ENCODE measurements around the gene TRAFD1.
A peak's percentile ranks its signal among the peaks of the same experiment; 100 is the strongest.

TRAFD1 gene

DNA sequence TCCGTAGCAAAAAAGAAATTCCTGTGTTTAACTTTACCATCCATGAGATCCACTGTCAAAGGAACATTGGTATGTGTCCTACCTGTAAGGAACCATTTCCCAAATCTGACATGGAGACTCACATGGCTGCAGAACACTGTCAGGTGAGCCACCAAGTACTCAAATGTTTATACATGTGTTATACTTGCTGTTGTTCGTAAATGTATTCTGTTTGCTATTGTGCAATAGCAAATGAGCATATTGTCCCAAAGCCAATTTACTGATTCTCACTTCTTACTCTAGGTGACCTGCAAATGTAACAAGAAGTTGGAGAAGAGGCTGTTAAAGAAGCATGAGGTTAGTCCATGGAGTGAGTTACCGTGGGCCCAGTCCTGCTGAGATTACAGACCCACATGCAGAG is 9.4 kb downstream of the TRAFD1 start:
- peak overlapping the region; percentile 86 for H3K27ac ChIP-seq
- TF ChIP-seq ZFX (IDR thresholded peaks at IDR 0.05; ENCODE audit: borderline replicate concordance), result no peak
- TF ChIP-seq, protein P1, sequence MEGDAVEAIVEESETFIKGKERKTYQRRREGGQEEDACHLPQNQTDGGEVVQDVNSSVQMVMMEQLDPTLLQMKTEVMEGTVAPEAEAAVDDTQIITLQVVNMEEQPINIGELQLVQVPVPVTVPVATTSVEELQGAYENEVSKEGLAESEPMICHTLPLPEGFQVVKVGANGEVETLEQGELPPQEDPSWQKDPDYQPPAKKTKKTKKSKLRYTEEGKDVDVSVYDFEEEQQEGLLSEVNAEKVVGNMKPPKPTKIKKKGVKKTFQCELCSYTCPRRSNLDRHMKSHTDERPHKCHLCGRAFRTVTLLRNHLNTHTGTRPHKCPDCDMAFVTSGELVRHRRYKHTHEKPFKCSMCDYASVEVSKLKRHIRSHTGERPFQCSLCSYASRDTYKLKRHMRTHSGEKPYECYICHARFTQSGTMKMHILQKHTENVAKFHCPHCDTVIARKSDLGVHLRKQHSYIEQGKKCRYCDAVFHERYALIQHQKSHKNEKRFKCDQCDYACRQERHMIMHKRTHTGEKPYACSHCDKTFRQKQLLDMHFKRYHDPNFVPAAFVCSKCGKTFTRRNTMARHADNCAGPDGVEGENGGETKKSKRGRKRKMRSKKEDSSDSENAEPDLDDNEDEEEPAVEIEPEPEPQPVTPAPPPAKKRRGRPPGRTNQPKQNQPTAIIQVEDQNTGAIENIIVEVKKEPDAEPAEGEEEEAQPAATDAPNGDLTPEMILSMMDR (IDR thresholded peaks at IDR 0.05), result no peak

DNA sequence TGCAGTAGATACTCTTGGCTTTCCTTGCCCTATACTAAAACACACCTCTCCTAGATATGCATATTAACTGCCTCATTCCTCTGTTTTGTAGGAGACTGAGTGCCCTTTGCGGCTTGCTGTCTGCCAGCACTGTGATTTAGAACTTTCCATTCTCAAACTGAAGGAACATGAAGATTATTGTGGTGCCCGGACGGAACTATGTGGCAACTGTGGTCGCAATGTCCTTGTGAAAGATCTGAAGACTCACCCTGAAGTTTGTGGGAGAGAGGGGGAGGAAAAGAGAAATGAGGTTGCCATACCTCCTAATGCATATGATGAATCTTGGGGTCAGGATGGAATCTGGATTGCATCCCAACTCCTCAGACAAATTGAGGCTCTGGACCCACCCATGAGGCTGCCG is 15.4 kb downstream of the TRAFD1 start:
- H3K27ac ChIP-seq, result no peak overlapping the region
- TF ChIP-seq ZFX (IDR thresholded peaks at IDR 0.05; ENCODE audit: borderline replicate concordance), result no peak
- TF ChIP-seq, protein P1 (IDR thresholded peaks at IDR 0.05), result no peak

DNA sequence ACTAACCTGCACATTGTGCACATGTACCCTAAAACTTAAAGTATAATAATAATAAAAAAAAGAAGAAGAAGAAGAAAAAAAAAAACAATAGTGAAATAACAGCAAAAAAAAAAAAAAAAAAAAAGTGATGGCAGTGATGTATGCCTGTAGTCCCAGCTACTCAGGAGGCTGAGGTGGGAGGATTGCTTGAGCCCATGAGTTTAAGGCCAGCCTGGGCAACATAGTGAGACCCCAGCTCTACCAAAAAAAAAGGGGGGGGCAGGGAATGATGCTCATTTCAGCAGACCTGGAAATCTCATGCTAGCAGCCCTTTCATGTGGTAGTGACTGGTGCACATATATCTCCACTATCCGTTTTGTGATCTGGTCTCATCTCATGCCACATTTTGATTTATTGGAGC is 20.8 kb downstream of the TRAFD1 start:
- H3K27ac ChIP-seq, result no peak overlapping the region
- TF ChIP-seq, protein P1 (IDR thresholded peaks at IDR 0.05), result no peak
- TF ChIP-seq ZFX (IDR thresholded peaks at IDR 0.05; ENCODE audit: borderline replicate concordance), result no peak

DNA sequence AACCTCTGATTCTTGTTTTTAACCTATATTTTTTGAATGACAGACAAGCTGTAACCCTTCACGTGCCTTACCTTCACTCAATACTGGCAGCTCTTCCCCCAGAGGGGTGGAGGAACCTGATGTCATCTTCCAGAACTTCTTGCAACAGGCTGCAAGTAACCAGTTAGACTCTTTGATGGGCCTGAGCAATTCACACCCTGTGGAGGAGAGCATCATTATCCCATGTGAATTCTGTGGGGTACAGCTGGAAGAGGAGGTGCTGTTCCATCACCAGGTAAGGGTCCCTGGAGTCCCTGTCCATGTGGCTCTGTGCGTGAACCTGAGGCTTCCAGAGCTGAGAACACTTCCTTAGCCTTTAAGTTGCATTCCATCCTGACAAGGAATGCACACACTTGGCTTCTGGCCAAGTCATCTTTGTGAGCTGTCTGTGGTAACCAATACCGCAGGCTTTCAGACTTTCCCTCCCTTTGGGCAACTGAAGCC is 22.7 kb downstream of the TRAFD1 start:
- no peak for TF ChIP-seq ZFX (IDR thresholded peaks at IDR 0.05; ENCODE audit: borderline replicate concordance)
- TF ChIP-seq, protein P1 (IDR thresholded peaks at IDR 0.05), result no peak
- H3K27ac ChIP-seq, result no peak overlapping the region

DNA sequence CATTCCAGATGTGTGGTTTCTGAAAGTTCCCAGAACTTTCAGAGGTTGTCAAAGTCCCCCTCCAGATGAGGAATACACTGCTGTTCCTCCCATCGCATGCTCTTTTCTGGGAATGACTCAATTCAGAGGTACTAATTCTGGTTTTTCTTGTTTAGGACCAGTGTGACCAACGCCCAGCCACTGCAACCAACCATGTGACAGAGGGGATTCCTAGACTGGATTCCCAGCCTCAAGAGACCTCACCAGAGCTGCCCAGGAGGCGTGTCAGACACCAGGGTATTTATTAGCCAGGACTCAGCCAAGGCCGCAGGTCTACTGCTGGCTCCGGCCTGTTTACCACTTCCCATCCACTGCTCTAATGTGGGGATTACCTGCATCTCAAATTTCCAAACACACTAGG is 24.2 kb downstream of the TRAFD1 start:
- TF ChIP-seq, protein P1 (IDR thresholded peaks at IDR 0.05), result no peak
- no peak for TF ChIP-seq ZFX (IDR thresholded peaks at IDR 0.05; ENCODE audit: borderline replicate concordance)
- peak overlapping the region; percentile 20; the same call in 1 of the 2 replicates for H3K27ac ChIP-seq

DNA sequence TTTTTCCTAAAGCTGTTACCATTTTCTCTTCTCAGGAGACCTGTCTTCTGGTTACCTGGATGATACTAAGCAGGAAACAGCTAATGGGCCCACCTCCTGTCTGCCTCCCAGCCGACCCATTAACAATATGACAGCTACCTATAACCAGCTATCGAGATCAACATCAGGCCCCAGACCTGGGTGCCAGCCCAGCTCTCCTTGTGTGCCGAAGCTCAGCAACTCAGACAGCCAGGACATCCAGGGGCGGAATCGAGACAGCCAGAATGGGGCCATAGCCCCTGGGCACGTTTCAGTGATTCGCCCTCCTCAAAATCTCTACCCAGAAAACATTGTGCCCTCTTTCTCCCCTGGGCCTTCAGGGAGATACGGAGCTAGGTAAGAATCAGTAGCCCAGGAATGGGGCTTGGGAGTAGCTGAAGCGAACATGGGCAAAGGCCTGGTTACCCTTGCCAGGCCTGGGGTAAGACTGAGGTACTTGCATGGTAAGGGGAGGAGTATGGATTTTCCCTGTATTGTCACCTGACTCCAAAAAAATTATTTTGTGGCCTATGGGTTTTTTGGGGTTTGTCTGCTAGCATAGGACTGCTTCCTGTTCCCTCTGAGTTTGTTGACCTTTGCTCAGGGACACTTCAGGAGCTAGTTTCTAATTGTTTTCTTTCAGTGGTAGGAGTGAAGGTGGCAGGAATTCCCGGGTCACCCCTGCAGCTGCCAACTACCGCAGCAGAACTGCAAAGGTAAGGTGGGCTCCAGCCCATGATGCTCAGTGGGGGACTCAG is 26.6 kb downstream of the TRAFD1 start:
- peak overlapping the region; percentile 9; the same call in 1 of the 2 replicates for H3K27ac ChIP-seq
- TF ChIP-seq, protein P1 (IDR thresholded peaks at IDR 0.05), result no peak
- TF ChIP-seq ZFX (IDR thresholded peaks at IDR 0.05; ENCODE audit: borderline replicate concordance), result no peak

DNA sequence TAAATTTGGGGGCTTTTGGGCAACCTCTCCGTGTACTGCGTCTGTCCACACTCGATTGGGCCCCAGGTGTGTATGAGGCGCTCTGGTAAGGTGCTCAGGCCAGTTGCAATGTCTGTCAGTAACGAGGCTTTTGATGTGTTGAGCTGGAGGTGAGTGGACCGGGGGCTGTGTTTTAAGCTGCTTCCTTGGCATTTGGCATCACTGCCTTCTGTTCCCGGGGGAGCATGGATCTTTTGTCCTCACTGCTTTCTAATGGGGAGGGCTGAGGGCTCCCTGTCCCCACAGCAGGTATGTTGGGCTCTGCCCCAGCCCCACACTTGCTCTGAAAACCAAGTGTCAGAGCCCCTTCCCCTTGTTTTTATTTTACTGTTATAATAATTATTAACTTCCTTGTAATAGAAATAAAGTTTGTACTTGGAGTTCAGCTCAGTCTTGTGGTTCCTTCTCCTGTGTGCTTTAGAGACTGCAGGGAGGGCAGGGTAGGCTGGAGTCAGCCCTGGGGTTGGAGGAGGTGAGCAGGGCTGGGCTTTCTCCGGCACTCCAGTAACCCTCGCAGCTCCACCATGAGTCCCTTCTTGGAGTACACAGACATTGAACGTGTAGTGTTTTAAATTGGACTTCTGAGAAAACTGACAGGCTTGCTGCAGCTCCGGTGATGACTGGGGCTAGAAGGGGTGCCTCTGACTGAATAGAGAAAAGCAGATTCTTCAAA is 28.0 kb downstream of the TRAFD1 start:
- H3K27ac ChIP-seq, result 0 out of 2 replicates have a peak overlapping the region, but pooled peaks have one; percentile 7
- TF ChIP-seq, protein P1 (IDR thresholded peaks at IDR 0.05), result no peak
